SHP77 (cell line): Measurements from ENCODE around the gene CISD3.

Source experiments
- DNase-seq, 2 experiments: peaks; one replicate each; lab custom pipeline; 2025; lab: John Stamatoyannopoulos, UW

CISD3 gene

DNA sequence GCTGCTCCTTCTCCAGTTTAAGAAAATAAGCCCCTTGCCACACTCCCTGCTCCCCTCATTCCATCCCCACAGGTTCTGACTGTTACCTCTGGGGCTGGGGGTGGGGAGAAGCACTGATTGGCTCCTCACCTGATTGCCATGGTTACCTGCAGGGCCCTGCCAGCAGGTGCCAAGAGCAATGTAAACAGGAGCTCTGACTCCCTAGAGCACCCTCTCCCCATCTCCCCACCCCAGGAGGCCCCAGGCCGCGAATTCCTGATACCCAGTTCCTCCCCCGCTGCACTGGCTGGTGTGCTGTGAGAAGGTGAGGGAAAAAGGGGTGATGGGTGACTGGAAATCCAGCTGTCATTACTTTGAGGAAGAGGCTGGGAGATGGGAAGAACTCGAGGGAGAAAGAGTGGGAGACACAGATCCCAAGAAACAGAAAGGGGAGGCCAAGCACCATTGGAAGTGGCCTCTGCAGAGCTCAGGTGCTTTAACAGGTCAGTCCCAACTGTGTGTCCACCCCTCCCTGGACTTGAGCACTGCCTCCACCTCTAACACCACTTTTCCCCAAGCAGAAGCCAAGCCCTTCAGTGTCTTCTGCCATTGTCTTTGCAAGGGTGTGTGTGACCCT is 13.5 kb downstream of the CISD3 start:
- peak; percentile 24 to 32 for DNase-seq

GRCh38 chr17:38745545-38745944 is 15.4 kb downstream of the CISD3 start:
- peak; percentile 45 to 68 for DNase-seq

- no peak for DNase-seq
Measured at GRCh38 chr17:38746004-38746848, 16.1 kb downstream of the CISD3 start.

DNA sequence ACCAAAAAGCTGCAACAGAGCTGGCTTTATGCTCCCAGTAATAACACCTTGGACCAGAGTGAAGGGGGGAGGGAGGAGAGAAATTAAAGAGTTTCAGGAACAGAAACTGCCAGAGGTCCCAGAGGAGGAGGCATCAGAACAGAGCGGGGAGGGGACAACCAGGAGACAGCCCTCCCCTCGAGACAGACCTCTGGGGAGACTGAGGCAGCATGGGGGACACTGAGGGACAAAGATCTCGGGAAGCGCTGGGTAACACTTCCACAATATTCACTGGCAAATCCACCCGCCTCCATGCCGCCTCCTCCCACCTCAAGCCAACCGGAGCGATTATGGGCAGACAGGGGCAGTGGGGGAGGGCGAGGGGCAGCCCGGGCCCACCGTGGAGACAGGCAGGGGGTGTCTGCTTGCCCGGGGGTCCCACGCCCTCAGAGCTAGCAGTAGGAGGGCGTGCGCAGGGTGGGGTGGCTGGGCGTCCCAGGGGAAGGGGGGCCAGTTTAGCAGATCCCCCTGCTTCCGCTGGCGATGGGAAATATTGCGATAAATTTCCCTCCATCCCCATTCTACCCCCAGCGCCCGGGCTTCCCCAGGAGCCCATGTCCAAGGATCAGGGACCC is 16.8 kb downstream of the CISD3 start:
- no peak for DNase-seq

DNA sequence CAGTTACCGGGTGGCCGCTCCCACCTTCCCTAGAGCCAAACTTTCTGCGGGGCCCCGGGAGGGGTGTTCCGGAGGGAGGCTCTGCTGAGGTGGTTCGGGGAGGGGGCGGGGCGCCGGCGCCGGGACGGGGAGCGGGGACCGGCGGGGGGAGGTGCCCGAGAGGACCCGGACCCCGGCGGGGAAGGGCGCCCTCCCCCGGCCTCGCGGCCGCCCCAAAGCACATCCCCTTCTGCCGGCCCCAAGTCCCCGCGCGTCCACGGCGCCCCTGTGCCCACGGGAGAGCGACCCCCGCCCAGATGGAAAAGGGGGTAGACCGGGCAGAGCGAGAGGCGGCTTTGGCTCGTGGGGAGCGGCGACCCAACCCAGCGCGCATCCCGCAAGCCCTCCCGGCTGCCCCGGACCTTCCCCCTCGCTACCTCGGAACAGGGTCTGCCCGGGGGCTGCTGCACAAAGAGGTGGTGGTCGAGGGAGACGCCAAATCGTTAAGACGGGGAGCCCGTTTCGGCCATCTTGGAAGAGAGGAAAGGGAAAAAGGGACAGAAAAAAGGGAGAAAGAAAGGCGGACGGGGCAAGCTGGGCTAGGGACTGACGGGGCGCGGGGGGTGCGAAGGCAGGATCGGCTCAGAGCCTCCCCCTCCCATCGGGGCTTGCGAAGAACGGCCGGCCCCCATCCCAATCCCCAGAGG is 17.5 kb downstream of the CISD3 start:
- no peak for DNase-seq

DNA sequence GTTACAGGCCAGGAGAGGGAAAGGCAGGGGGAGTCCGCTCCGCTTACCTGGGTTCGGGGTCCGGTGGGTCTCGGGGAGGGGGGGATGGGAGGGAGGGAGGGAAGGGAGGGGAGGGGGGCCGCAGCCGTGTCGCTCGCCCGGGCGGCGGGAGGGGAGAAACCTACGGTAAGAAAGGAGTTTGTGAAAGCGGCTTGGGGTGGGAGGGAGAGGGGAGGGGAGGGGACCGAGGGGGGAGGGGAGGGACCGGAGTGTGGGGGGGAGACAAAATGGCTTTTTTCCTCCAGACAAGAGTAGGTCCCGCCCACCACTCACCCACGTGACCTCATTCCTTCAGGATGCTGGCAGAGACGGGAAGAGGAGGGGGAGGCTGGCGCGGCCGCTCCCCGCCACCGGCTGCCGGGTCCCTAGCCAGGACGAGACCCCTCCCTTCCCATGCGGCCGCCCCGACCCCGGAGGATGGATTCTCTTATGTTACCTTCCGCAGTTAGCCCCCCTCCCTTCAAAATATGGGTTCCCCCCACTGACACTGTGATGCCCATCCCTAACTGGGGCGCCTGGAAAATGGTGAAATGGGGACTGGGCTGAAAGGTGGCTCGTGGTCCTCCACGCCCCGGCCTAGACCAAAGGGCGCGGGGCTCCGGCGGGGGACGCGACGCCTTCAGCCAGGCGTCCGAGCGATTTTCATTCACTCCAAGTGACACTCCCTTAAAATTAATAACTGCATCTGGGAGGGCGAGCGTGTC is 18.2 kb downstream of the CISD3 start, which contains the start of gene PCGF2:
Gene PCGF2 (minus strand): TSS at position 188 of the 743 bp plus-strand sequence. CDS start 7,934 bp downstream, outside the sequence.
- peak; percentile 85 to 92 for DNase-seq

GRCh38 chr17:38748892-38749222 is 18.7 kb downstream of the CISD3 start:
- DNase-seq = no peak

DNA sequence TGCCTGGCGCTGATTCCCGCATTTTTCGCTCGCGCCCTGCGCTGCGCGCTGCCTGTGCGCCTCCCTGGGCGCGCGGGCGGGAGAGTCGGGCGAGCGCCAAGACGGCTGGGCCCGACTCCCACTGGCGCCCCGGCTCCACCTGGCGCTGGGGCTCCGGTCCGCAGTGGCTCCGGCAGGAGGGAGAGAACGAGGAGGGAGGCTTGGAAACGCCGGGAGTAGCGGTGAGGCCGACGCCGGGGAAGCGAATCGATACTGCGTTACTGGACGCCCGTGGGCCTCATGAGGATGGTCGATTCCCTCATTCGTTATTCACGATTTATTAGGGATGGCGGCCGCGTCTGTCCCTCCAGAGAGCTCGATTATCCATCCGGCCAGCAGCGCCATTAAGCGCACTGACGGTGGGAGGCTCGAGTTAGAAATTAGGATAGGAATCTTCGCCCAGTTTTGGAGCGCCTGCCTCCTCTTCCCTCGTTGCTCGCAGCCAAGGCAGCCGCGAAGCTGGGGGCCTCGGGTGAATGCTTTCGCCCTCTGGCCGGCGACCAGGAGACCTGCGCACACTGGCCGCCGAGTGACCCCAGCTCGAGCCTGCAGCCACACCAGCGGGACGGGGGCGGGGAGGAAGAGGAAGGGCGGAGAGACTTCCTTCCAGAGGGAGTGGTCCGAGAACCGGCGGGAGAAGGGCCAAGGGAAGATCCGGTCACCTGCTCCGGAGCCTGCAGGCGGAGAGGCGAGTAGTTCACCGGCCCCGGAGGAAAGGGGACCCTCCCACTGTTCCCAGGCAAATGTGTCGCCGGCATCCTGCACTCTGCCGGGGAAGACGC is 19.3 kb downstream of the CISD3 start:
- peak; percentile 78 to 83 for DNase-seq

DNA sequence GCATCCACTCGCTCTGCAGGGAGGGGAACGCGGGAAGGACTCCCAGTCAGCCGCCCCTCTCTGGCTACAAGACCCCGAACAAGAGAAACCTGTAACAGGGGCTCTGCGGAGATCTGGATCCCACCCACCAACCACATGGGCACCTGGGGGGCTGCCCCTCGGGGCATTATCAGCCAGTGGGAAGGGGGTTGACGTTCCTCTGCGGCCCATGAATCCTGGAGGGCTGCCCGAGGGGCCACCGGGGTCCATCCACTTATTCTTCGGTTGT is 19.8 kb downstream of the CISD3 start:
- DNase-seq = no peak

- DNase-seq = peak in 1 of 2 experiments; percentile 30
Measured at GRCh38 chr17:38750312-38751121, 20.4 kb downstream of the CISD3 start.

DNA sequence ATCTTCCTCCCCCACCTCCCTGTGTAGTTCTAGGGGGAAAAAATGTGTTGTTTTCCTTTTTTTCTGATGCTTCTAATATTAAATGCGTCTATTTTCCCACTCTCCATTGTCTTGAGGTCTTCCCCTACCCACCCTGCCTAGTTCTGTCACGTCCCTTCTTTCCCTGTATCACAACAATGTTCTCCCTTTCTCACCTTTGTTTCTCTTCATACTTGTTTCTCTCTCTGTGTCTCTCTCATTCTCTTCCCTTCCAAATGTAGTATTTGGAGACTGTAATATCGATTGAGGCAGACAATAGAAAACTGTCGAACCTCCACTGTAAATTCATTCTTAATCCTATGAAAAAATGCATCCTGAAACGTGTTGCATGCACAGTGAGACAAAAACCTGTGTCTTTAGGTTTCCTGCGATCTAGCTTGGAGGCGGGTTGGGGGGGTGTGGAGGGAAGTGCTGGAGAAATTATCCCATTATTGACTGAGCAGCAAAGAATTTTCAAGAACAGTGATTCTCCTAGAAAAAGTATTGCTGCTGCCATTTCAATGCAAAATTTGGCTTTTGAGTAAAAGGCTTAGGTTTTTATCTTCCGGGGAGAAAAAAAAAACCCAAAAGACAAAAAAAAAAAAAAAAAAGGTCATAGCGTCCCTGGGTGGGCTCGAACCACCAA is 21.1 kb downstream of the CISD3 start:
- peak; percentile 35 to 47 for DNase-seq

DNA sequence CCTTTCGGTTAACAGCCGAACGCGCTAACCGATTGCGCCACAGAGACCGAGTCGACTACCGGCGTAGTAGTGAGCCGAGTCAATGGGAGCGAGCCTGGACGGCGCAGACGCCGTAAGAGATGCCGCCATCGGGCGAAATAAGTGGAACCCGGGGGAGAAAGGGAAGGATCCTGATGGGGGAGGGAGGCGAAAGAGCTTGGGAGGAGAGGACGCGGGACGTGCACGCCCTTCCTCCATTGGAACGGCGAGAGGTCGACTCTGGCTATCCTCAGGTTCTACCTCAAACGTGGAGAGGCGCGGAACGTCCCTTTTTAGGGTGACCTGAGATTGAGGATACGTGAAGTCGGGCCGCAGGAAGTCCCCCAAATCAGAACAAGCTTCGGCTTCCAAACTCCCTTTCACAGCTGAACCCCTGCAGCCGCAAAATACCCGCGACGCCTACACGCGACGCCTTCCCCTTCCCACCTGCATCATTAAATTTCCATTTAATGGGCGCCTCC is 21.7 kb downstream of the CISD3 start:
- DNase-seq = peak; percentile 64 to 73

GRCh38 chr17:38752308-38753070 is 22.3 kb downstream of the CISD3 start, which contains the start of gene PSMB3:
PSMB3 (plus strand) TSS chr17:38752741; CDS start chr17:38752827, 86 bp downstream.
- peak; percentile 99 for DNase-seq

DNA sequence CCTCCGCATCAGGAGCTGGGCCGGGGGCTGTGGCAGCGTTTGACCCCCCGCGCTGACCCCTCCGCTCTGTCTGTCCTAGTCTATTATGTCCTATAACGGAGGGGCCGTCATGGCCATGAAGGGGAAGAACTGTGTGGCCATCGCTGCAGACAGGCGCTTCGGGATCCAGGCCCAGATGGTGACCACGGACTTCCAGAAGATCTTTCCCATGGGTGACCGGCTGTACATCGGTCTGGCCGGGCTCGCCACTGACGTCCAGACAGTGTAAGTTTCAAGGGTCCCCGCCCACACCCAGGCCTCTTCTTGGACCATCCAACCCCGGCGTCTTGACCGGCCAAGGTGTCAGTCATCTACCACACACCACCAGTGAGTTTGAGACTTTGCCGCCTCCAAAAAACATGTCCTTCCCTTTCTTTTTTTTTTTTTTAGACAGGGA is 22.9 kb downstream of the CISD3 start:
- DNase-seq = no peak

- peak; percentile 22 to 29 for DNase-seq
Measured at GRCh38 chr17:38761612-38762011, 31.5 kb downstream of the CISD3 start.

GRCh38 chr17:38762231-38762630 is 32.1 kb downstream of the CISD3 start:
- DNase-seq = no peak

DNA sequence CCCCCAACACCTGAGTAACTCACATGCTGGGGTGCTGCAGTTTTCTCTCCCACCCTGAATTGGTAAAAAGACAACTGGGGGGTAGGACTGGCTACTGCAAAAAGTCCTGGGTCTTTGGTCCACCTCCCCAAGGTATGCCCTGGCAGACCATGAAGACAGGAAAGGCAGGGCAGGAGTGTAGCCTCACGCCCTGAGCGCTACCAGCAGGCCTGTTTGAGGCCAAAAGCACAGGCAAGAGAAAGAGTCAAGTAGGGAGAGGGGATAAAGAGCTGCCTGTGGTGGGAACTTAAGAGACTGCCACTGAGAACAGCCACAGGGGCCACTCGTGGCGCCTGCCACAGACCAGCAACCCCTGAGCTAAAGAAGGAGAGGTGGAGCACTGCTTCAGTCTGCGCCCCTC is 36.2 kb downstream of the CISD3 start:
- no peak for DNase-seq

DNA sequence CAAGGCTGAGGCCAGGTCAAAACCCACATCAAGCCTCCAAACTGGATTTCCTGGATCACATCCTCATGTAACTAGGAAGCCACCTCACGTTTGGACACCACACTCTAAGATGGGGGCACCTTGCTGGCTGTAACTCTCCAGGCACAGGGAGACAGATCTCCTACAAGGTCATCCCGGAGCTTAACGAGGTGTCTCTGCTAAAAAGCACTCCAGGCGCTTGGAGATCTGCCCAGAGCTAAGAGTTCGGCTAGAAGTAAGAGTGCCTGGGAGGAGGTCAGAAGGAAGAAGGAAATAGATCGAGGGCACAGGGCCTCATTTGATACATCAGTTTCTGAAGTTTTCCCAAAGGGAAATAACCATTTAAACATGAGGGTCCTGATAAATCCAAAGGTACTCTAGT is 38.3 kb downstream of the CISD3 start:
- DNase-seq = no peak

- DNase-seq = no peak
Measured at GRCh38 chr17:38773258-38773657, 43.1 kb downstream of the CISD3 start.
